Neural progenitor cell (in vitro differentiated cells): ENCODE measurements around the gene BRPF3. TPM values are rescaled to one million over a fixed set of nuclear protein-coding genes. Genes with fewer than 3 reads are reported as not detected.

Source experiments
- DNase-seq: peaks from one replicate; pipeline ENCODE4 v3.0.0-alpha.2; 2016; ENCODE audit warnings: low spot score
- H2AFZ ChIP-seq: fragments of 200-600 bp; sonication (generic); replicated peaks from 2 replicates; pipeline ENCODE4 v1.6.1; 2016; ENCODE audit warnings: antibody characterized with exemption
- H3F3A ChIP-seq: fragments of 200-600 bp; sonication (generic); 2 replicates; pipeline ENCODE4 v1.6.1; 2016; ENCODE audit warnings: antibody characterized with exemption, low read depth
- H3K27ac ChIP-seq: fragments of 200-600 bp; sonication (generic); 2 replicates; pipeline ENCODE4 v1.5.1; 2016; ENCODE audit warnings: mild to moderate bottlenecking
- H3K27me3 ChIP-seq: fragments of 200-600 bp; sonication (generic); 2 replicates; pipeline ENCODE4 v1.6.1; 2016; ENCODE audit warnings: mild to moderate bottlenecking, moderate library complexity
- H3K36me3 ChIP-seq: fragments of 200-600 bp; sonication (generic); 2 replicates; pipeline ENCODE4 v1.5.1; 2016
- H3K4me1 ChIP-seq: fragments of 200-600 bp; sonication (generic); 2 replicates; pipeline ENCODE4 v1.6.1; 2016; ENCODE audit warnings: mixed run types
- H3K4me2 ChIP-seq: fragments of 200-600 bp; sonication (generic); 2 replicates; pipeline ENCODE4 v1.6.1; 2016
- H3K4me3 ChIP-seq: fragments of 200-600 bp; sonication (generic); 2 replicates; pipeline ENCODE4 v1.5.1; 2016
- H3K79me2 ChIP-seq: fragments of 200-600 bp; sonication (generic); 2 replicates; pipeline ENCODE4 v1.6.1; 2016; ENCODE audit warnings: low read depth
- H3K9ac ChIP-seq: fragments of 200-600 bp; sonication (generic); 2 replicates; pipeline ENCODE4 v1.6.1; 2016
- H3K9me3 ChIP-seq: fragments of 200-600 bp; sonication (generic); 2 replicates; pipeline ENCODE4 v1.5.1; 2016; ENCODE audit warnings: low read depth
- H4K20me1 ChIP-seq: fragments of 200-600 bp; sonication (generic); 2 replicates; pipeline ENCODE4 v1.6.1; 2016; ENCODE audit warnings: low read depth
- H3K27ac Mint-ChIP-seq: 3 replicates; pipeline ENCODE4 v1.8.0; 2021; ENCODE audit warnings: mixed read lengths
- H3K27me3 Mint-ChIP-seq: 2 replicates; pipeline ENCODE4 v1.8.0; 2022; ENCODE audit warnings: low read depth, mild to moderate bottlenecking, inconsistent platforms, moderate library complexity, mixed read lengths; ENCODE audit not compliant: insufficient read depth
- H3K36me3 Mint-ChIP-seq: 3 replicates; pipeline ENCODE4 v1.8.0; 2021; ENCODE audit warnings: mixed read lengths
- H3K4me1 Mint-ChIP-seq: 3 replicates; pipeline ENCODE4 v1.8.0; 2021; ENCODE audit warnings: mixed read lengths
- H3K4me3 Mint-ChIP-seq: 3 replicates; pipeline ENCODE4 v1.8.0; 2021; ENCODE audit warnings: mild to moderate bottlenecking, moderate library complexity, mixed read lengths
- H3K9me3 Mint-ChIP-seq: 3 replicates; pipeline ENCODE4 v1.8.0; 2020; ENCODE audit warnings: mixed read lengths
- CTCF ChIP-seq: fragments of 200-600 bp; sonication (generic); IDR thresholded peaks from 2 replicates; pipeline ENCODE4 v1.5.1; 2017; ENCODE audit warnings: antibody characterized with exemption, mild to moderate bottlenecking
- EZH2 ChIP-seq: fragments of 200-600 bp; sonication (generic); IDR thresholded peaks from 2 replicates; pipeline ENCODE4 v1.6.1; 2017; ENCODE audit warnings: antibody characterized with exemption, mild to moderate bottlenecking, moderate library complexity
- EZH2phosphoT487 ChIP-seq: fragments of 200-600 bp; sonication (generic); IDR thresholded peaks from 2 replicates; pipeline ENCODE4 v1.6.1; 2017; ENCODE audit warnings: antibody characterized with exemption
- total RNA-seq: library from RNA; depleted of rRNA; stranded (reverse); fragments of >200 nt; gene quantifications from 2 replicates; pipeline ENCODE4 v1.2.3, GENCODE V29; 2015; ENCODE audit warnings: low replicate concordance

The BRPF3 gene
- total RNA-seq, 1 donor from 2014 or later, result 14.1 TPM

DNA sequence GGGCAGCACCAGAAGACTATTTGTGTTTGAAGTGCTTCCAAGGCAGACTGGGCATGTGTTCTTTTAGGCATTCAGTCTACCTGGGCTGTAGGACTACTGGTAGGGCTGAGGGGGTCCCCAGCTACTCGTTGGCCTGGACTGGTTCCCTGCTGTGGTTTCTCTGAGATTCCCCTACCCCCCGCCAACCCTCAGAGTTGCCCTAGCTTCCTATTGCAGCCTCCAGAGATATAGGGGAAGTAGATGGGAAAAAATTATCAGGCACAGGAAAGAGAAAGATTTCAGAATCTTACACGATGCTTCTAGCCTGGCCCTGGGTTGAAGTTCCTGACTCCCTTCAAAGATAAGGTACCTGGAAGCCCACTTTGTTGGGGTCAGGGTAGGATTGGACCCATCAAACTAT is 22.5 kb downstream of the BRPF3 start:
- Histone ChIP-seq H3K4me3 (no peak overlapping the region), H2AFZ (no peak overlapping the region), H3K27ac (no peak overlapping the region), H3K79me2 (no peaks in the 10 kb centered on the region), H3K9me3 (no peaks in the 10 kb centered on the region), H3K36me3 (peaks cover 13% of the 10 kb centered on the region), H4K20me1 (peaks cover 6% of the 10 kb centered on the region), H3K27me3 (no peaks in the 10 kb centered on the region), H3K4me1 (no peaks in the 10 kb centered on the region), H3K9ac (no peak overlapping the region), H3F3A (no peaks in the 10 kb centered on the region), H3K4me2 (no peak overlapping the region)
- no peak overlapping the region for H3K4me3 Mint-ChIP-seq
- H3K4me1 Mint-ChIP-seq, result no peaks in the 10 kb centered on the region
- no peak overlapping the region for H3K27ac Mint-ChIP-seq
- H3K36me3 Mint-ChIP-seq, result peaks cover 36% of the 10 kb centered on the region
- no peak for DNase-seq
- H3K9me3 Mint-ChIP-seq, result no peaks in the 10 kb centered on the region
- no peak for TF ChIP-seq EZH2phosphoT487
- no peak for TF ChIP-seq CTCF
- no peak for TF ChIP-seq EZH2
- peaks cover under 1% of the 10 kb centered on the region for H3K27me3 Mint-ChIP-seq

DNA sequence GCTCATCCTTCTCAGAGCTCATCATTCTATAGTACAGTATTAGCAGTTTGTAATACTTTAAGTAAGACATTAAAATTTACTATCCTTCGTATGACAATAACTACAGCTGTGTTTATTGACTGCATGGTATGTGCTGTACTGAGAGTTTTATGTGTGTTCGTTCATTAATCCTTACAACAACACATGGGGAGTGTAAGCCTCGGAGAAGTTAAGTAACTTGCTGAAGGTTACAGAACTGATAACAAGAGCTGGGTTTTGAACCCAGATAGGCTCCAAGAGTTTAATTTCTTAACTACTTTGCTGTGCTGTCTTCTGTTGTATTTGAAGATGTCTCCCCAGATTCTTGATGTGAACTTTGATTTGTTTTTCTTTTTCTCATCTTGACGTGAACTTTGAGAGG is 23.7 kb downstream of the BRPF3 start:
- H4K20me1 ChIP-seq, result peaks cover 11% of the 10 kb centered on the region
- no peak overlapping the region for H3K27ac Mint-ChIP-seq
- H3K4me3 Mint-ChIP-seq, result no peak overlapping the region

DNA sequence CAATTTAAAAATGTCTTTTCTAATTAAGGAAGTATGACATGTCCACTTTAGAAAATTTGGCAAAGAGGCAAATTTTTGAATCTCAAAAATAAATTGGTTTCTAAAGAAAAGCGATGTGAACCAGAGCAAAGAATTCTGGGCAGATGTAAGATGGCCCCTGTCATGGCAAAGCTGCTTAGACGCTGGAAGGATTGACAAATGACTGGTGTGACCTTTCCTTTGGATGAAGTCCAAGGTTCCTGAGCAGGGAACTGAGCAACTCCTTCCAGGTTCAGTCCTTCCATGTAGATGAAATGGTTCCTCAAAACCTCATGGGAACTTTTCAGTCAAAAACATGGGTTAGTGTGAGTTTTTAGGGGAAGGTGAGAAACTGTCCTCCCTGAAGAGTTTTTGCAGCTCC is 25.1 kb downstream of the BRPF3 start:
- no peak overlapping the region for H3K27ac ChIP-seq
- Mint-ChIP-seq H3K27me3 (peaks cover 2% of the 10 kb centered on the region), H3K36me3 (peaks cover 33% of the 10 kb centered on the region), H3K9me3 (no peaks in the 10 kb centered on the region), H3K4me1 (no peaks in the 10 kb centered on the region), H3K27ac (no peak overlapping the region), H3K4me3 (no peak overlapping the region)
- H3K79me2 ChIP-seq, result no peaks in the 10 kb centered on the region
- peaks cover 7% of the 10 kb centered on the region for H3K36me3 ChIP-seq
- H3K9ac ChIP-seq, result no peak overlapping the region
- no peak for TF ChIP-seq EZH2phosphoT487
- no peak for TF ChIP-seq EZH2
- no peak for TF ChIP-seq CTCF
- no peak overlapping the region for H3K4me2 ChIP-seq
- H2AFZ ChIP-seq, result no peak overlapping the region
- no peak overlapping the region for H3K4me3 ChIP-seq
- H3K4me1 ChIP-seq, result no peaks in the 10 kb centered on the region
- DNase-seq, result no peak
- no peaks in the 10 kb centered on the region for H3K9me3 ChIP-seq
- no peaks in the 10 kb centered on the region for H3K27me3 ChIP-seq
- H4K20me1 ChIP-seq, result peaks cover 9% of the 10 kb centered on the region
- no peaks in the 10 kb centered on the region for H3F3A ChIP-seq

More for the DNA sequence above, 23.7 kb downstream of the BRPF3 start:
- H3K9me3 Mint-ChIP-seq, result no peaks in the 10 kb centered on the region
- Histone ChIP-seq H3K27me3 (no peaks in the 10 kb centered on the region), H3K9me3 (no peaks in the 10 kb centered on the region), H2AFZ (no peak overlapping the region), H3K79me2 (no peaks in the 10 kb centered on the region), H3K4me2 (no peak overlapping the region), H3K4me1 (no peaks in the 10 kb centered on the region), H3K4me3 (no peak overlapping the region), H3K36me3 (peaks cover 13% of the 10 kb centered on the region), H3K27ac (no peak overlapping the region), H3K9ac (no peak overlapping the region), H3F3A (no peaks in the 10 kb centered on the region)
- H3K36me3 Mint-ChIP-seq, result peaks cover 36% of the 10 kb centered on the region
- no peaks in the 10 kb centered on the region for H3K4me1 Mint-ChIP-seq
- H3K27me3 Mint-ChIP-seq, result peaks cover 2% of the 10 kb centered on the region
- no peak for TF ChIP-seq CTCF
- no peak for TF ChIP-seq EZH2phosphoT487
- TF ChIP-seq EZH2, result no peak
- DNase-seq, result no peak
